Pancreas (tissue), 10 donors: ENCODE measurements around the gene LSM14B. TPM values are rescaled to one million over a fixed set of nuclear protein-coding genes. Genes with fewer than 3 reads are reported as not detected.

ENCODE experiments used
- ATAC-seq, 4 donors: fragments of 200-7000 bp; cut with Tn5 transposase; one replicate each; pipeline versions ENCODE4 v1.8.0 to v1.9.1; 2020; ENCODE audit warnings: mild to moderate bottlenecking in 4 of 4, moderate library complexity in 4 of 4
- DNase-seq, 6 donors: peaks; one replicate each; pipeline ENCODE4 v3.0.0-alpha.2; 2020
- FAIRE-seq: peaks from 2 replicates; lab custom pipeline; 2012; peaks lifted over from hg19 to GRCh38; lab: Jason Lieb, UNC
- H3K27ac ChIP-seq, 4 donors: fragments of 200-600 bp; sonication (generic); 1 replicate in 3 of 4; 2 replicates in 1 of 4; pipeline versions ENCODE4 v1.5.0 to v1.8.0; 2020
- H3K27me3 ChIP-seq, 4 donors: fragments of 200-600 bp; one replicate each; pipeline ENCODE4 v1.8.0; 2021
- H3K36me3 ChIP-seq, 3 donors: fragments of 200-600 bp; sonication (generic) in 1 of 3; one replicate each; pipeline versions ENCODE4 v1.5.0 to v1.8.0; 2020 to 2021
- H3K4me1 ChIP-seq, 3 donors: fragments of 200-600 bp; one replicate each; pipeline ENCODE4 v1.8.0; 2021
- H3K4me3 ChIP-seq, 4 donors: fragments of 200-600 bp; sonication (generic) in 2 of 4; one replicate each; pipeline versions ENCODE4 v1.5.0 to v1.8.0; 2020 to 2021
- H3K9me3 ChIP-seq, 4 donors: fragments of 200-600 bp; one replicate each; pipeline ENCODE4 v1.8.0; 2021
- CTCF ChIP-seq, 4 donors: fragments of 200-600 bp; sonication (generic) in 3 of 4; IDR thresholded peaks; one replicate each; pipeline versions ENCODE4 v1.5.0 to v1.8.0; 2021; ENCODE audit warnings: antibody characterized with exemption in 4 of 4
- WGBS, 2 donors: extraction: QIAGEN DNeasy Blood & Tissue Kit; methylation state at CpG; one replicate each; pipeline ENCODE4 v1.1.7; 2013; 5-methylcytosine and 5-hydroxymethylcytosine counted together
- intact Hi-C, 3 donors: fragments of 100-400 bp; cut with DNase I; formaldehyde crosslinking; loops; one replicate each; pipeline versions ENCODE4 v1.11.1 to v1.14.2; 2022
- polyA plus RNA-seq, 2 donors: library from polyadenylated mRNA; stranded (reverse); fragments of 200-250 nt; gene quantifications; one replicate each; pipeline ENCODE4 v1.2.3, GENCODE V29; 2013
- total RNA-seq, 6 donors: library from RNA; stranded (reverse); fragmentation: NEBNext Ultra II Directional in 4 of 6; extraction: Animal tissue kit (Norgen Biotek cat#: 25700) in 4 of 6; gene quantifications; one replicate each; pipeline versions ENCODE4 v1.2.1 to v1.2.4, GENCODE V29; 2021 to 2023
- donor health status: healthy with polysubstance abuse.
- donor health status: DM: no; HTN: no; CAD: no; lungs with moderate emphysema.
- donor health status: DM: no; HTN: no; CAD: no.
- donor health status: control.
- donor health status: control.
- donor health status: Bipolar disorder and iron deficiency.
- donor health status: DM: yes; HTN: yes; CAD: no.
- donor health status: DM: no; HTN: no; CAD: no.
- donor health status: DM: no; HTN: no; CAD: no.
- donor health status: DM: yes; HTN: yes; CAD: no.

The LSM14B gene
- total and polyA plus RNA-seq, 8 donors, result 8.4 to 20.1 (median 16.7) TPM

- intact Hi-C loops, result no loop called here
- H3K4me1 ChIP-seq, result peaks cover 0 to 3% (median 0%) of the 10 kb centered on the region in 3 donors
- DNase-seq (no peak), FAIRE-seq (no peak), ATAC-seq (no peak)
- no peak overlapping the region for H3K4me3 ChIP-seq
- no peaks in the 10 kb centered on the region for H3K9me3 ChIP-seq
- H3K27ac ChIP-seq, result no peak overlapping the region
- WGBS, 2 donors, result 88 to 93% methylated on average over 20 of the region's 20 CpGs
- no peaks in the 10 kb centered on the region for H3K27me3 ChIP-seq
- TF ChIP-seq CTCF (IDR thresholded peaks at IDR 0.05), result no peak
- peaks cover 13 to 72% (median 22%) of the 10 kb centered on the region in 3 donors for H3K36me3 ChIP-seq
These were observed 7.7 kb downstream of the LSM14B start for GRCh38 chr20:62129731-62130531.

GRCh38 chr20:62131560-62132320 is 9.5 kb downstream of the LSM14B start:
- FAIRE-seq (no peak), DNase-seq (no peak), ATAC-seq (no peak)
- H3K4me3 ChIP-seq, result no peak overlapping the region
- peaks cover 8 to 60% (median 17%) of the 10 kb centered on the region in 3 donors for H3K36me3 ChIP-seq
- H3K27ac ChIP-seq, result no peak overlapping the region
- H3K9me3 ChIP-seq, result no peaks in the 10 kb centered on the region
- no peaks in the 10 kb centered on the region for H3K27me3 ChIP-seq
- intact Hi-C loops, result no loop called here
- 88 to 92% methylated on average over 25 of the region's 25 CpGs for WGBS, 2 donors
- no peak for TF ChIP-seq CTCF (IDR thresholded peaks at IDR 0.05)
- peaks cover 0 to 3% (median 0%) of the 10 kb centered on the region in 3 donors for H3K4me1 ChIP-seq

- Histone ChIP-seq H3K27me3 (no peaks in the 10 kb centered on the region), H3K27ac (no peak overlapping the region), H3K9me3 (no peaks in the 10 kb centered on the region), H3K36me3 (peaks cover 8 to 59% (median 22%) of the 10 kb centered on the region in 3 donors), H3K4me1 (peaks cover 0 to 3% (median 0%) of the 10 kb centered on the region in 3 donors), H3K4me3 (no peak overlapping the region)
- no peak for FAIRE-seq
- DNase-seq, result no peak
- no peak for TF ChIP-seq CTCF (IDR thresholded peaks at IDR 0.05)
- intact Hi-C loops, result no loop called here
- 88 to 93% methylated on average over 7 of the region's 7 CpGs for WGBS, 2 donors
- no peak for ATAC-seq
These were observed 10.1 kb downstream of the LSM14B start for GRCh38 chr20:62132421-62132820.

GRCh38 chr20:62133051-62133845 is 11.0 kb downstream of the LSM14B start:
- intact Hi-C loops, result no loop called here
- H3K36me3 ChIP-seq, result peaks cover 8 to 59% (median 29%) of the 10 kb centered on the region in 3 donors
- no peak overlapping the region for H3K27ac ChIP-seq
- no peaks in the 10 kb centered on the region for H3K27me3 ChIP-seq
- FAIRE-seq (no peak), ATAC-seq (peak in 3 of 4 donors; percentile 3 to 48 (median 39)), DNase-seq (no peak)
- no peak for TF ChIP-seq CTCF (IDR thresholded peaks at IDR 0.05)
- WGBS, 2 donors, result 80 to 85% methylated on average over 27 to 29 of the region's 29 CpGs
- peaks cover 0 to 3% (median 0%) of the 10 kb centered on the region in 3 donors for H3K4me1 ChIP-seq
- H3K4me3 ChIP-seq, result no peak overlapping the region
- no peaks in the 10 kb centered on the region for H3K9me3 ChIP-seq
